DMS53 treated with DMSO at 0.1 percent for 48 hours (cell line): ENCODE results near the gene ARMC2.

ENCODE experiments used
- DNase-seq: peaks from one replicate; lab custom pipeline; 2025; ENCODE audit not compliant: unreplicated experiment; lab: John Stamatoyannopoulos, UW

ARMC2 gene

DNA sequence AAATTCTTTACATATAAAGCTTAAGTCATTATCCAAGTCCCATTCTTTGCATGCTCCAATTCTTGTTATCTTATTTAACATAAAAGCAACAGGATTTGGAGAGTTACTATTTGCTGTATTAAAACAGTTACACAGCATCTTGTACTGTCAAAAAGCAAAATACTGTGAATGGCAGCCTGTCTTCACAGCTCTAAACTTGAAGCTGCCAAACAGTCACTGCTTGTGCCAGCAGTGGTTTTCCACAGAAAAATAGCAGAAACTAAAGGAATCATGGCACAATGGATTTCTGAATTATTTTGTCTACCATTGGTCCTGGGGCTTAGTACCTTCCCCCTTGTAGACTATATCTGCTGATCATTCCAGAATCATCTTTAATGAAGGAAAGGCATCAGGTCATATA lies 138.9 kb downstream of the ARMC2 start:
- no peak for DNase-seq

DNA sequence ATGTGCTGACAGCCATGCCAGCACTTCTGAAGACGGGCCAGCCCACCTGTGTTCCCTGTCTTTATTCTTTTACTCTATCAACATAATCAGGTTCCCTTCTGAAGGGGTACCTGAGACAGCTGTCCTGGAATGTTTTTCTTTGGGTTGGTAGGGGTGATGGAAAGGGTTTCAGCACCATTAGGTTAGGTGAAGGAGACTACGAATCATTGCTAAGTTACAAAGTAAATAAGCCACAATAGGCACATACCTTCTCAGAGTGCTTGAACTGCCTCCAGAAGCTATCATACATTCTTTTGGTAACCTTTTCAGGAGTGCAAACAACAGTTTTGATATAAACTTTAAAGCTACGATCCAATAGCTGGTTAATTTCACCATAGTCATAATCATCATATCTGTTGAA lies 140.1 kb downstream of the ARMC2 start:
- DNase-seq, result no peak

DNA sequence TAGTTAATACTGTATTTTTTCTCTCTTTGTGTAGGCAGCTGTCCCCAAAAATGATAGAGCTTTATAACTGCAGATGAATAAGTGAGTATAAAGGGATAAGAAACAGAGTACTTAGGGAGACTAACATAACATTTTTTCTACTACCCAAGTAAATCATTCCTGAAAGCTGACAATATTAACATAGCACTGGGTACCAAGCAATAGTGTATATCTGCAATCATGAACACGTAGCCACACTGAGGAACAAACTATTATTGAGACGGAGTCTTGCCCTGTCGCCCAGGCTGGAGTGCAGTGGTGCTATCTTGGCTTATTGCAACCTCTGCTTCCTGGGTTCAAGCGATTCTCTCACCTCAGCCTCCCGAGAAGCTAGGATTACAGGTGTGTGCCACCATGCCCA lies 140.5 kb downstream of the ARMC2 start:
- DNase-seq, result no peak

DNA sequence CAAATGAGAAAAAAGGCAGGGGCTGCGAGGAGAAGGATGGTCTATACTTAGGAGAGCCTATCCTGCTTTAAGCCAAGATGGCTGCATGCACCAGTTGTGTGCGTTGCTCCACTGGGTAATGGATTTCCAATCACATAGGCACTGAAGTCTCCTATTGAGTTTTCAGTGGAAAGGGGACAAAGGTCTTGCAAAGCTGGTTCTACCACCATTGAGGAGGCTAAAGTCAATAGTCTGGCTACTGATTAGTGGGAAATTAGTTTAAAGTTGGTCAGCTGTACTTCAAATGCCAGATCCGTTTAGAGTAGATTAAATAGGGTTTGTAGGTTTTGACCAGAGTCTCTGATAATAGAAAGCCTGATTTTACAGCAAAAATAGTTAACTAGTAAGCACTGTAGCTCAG lies 141.5 kb downstream of the ARMC2 start:
- no peak for DNase-seq

DNA sequence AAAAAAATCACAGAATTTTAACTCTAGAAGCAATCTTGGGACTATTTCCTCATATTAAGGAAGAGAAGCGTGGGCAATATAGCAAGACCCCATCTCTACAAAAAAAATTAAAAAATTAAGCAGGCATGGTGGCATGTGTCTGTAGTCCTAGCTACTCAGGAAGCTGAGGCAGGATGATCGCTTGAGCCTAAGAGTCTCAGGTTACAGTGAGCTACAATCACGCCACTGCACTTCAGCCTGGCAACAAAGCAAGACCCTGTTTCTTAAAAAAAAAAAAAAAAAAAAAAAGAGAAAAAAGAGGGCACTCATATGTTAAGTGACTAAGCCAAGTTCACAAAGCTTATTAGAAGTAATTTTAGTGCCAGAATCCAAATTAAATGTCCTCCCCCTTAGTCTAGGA lies 145.7 kb downstream of the ARMC2 start:
- no peak for DNase-seq

DNA sequence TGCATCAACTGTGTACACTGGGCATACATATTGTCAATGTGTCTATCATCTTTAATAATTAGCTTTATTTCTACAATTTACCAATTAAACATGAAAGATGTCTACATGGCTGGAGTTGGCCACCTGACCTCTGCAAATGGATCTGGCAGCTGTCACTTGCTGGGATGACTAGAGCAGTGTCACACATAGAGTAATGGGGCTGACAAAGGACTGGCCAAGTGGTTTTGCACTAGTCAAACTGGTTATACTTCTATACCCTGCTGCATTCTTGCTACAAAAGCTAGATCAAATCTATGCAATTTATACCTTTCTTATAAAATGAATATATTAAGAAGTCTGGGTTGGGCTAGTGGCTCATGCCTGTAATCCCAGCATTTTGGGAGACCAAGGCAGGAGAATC lies 147.1 kb downstream of the ARMC2 start:
- peak; percentile 6 for DNase-seq

DNA sequence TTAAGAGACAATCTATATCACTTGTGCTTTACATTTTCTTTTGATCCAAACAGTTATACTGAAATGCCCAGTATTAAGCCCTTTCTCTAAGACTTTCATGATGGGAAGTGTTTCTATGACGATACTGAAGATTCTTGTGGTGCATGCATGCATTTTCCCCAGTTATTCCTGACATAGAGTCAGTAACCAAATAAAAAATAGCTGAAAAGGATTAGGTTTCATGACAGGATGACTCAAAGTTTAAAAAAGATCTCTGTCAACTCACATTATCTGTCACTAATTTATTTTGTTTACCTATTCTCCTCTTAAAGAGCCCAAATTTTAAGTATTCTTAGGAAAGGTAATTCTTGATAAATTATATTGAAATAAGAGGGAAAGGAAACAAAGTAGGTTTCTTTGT lies 148.0 kb downstream of the ARMC2 start:
- no peak for DNase-seq

DNA sequence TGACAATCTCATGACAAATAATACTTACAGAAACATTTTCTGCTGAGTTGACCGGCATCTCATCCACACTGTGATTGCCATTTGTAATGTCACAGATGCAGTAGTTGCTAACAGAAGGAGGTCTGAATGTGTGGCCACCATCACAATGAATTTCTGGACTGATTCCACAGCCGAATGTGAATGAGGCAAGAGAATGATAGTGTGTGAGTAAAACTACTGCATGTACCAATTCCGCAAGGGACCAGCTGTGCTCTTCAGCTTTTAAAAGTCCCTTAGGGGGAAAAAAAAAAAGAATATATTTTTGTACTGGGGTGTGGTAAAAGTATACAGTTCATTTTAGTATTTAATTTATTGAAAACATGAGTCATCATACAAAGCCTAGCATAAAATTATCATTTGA lies 150.3 kb downstream of the ARMC2 start:
- no peak for DNase-seq

DNA sequence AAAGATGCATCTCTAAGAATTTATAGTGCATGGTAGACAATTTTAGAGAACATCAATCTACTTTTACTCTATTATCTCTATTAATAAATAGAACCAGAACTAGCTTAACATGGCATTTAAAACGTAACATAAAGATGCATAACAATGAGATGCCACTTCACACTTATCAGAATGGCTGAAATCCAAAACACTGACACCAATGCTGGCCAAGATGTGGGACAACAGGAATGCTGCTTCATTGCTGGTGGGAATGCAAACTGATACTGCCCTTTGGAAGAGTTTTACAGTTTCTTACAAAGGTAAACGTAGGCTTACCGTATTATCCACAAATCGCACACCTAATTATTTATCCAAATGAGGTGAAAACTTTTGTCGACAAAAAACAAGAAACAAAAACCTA lies 151.2 kb downstream of the ARMC2 start:
- DNase-seq, result no peak

DNA sequence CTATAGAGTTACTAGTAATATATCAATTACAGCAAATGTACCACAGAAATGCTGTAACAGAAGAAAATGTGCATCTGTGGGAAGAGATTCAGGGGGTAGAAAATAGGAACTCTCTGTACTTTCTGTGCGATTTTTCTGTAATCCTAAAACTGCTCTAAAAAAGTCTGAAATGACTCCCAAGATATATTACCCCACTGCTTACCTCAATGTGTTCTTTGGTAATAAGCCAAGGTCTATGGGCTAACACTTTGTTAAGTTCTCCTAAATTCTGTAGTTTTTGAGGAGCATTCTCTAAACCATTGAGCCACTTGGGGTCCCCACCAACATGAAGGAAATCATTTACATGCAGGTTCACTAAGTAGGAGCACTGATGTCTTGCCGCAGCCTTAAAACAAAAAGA lies 152.1 kb downstream of the ARMC2 start:
- no peak for DNase-seq

DNA sequence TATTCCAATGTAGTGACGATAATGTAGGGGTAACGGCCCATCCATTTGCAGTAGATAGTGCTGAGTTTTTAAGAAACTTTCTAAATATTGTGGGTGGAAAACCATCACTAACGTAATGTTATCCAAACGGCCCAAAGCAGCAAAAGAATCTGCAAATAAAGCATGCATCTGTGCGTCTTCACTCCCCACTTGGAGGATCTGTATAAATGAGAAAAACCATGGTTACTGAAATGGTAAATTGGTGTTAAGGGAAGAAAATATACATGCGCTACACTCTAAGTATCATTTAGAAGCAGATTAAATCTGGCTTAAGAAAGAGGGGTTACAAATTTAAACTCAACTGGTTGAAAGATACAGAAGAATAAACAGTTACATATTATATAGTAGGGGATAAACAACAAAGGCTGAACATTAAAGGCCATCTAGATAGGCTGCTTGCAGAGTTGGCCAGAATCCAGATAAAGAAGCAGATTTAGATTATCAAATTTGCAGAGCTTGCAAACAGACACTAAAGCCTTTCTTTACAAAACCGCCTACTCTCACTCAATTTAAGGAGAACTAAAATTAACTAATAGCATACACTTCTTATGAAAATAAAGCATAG lies 153.2 kb downstream of the ARMC2 start:
- DNase-seq, result no peak

DNA sequence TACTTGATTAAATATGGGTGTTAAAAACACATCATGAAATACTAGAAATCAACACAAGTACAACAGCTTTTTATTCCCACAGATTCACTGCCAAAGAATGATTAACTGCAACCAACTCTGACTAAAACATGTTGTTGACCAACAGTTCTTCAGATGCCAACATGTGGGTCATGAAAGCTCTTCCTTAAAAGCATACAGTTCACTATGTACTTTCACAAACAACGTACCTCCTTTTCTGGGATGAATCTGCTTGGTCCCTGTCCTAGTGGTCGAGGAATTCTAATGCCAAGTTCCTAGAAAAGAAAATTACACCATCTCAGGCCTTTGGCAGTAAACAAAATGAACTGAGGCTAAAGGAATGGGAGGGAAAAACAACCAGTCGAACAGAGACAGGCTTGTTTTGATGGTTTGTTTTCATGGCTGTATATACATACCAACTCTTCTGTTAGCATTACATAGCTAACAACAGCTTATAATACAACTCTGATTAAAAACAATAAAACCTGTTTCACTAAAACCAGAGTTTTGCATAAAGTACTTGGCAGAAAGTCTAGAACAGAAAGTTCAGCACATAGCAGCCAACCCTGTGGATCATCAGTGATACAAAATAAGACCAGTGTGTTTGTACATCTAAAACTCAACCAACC lies 154.0 kb downstream of the ARMC2 start:
- no peak for DNase-seq

DNA sequence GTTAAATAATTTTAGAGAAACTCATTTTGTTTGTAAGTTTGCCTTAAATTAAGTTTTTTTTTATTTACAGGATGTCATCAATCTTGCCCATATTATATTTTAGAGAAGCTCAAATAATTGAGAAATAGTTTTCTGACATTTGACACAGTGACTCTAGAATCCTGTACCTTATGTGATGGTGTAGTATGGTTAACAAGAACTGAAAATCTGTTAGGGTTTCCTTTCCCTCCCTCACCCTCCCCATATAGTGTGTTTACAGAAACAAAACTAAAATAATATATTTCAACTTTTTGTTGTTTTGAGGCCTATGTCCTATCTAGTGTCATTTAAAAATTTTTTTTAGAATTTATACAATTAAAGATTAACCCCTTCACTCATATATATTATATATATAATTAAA lies 154.7 kb downstream of the ARMC2 start:
- DNase-seq, result no peak

DNA sequence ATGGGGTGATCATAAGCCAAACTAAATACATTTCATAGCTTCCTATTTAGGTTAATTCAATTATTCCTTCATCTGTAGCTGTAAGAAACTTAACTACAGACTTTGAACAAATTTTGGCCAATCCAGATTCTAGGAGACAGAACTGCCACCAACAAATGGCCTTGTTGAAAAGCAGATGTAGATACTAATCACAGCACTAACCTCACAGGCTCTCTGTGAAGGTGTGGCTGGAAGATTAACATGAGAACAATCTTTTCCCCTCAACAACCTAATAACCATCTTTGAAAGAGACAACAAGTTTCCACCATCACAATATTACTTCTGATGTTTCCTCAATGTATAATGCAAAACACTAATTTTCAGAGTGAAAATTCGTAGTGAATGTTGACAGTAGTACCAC lies 158.6 kb downstream of the ARMC2 start:
- no peak for DNase-seq

DNA sequence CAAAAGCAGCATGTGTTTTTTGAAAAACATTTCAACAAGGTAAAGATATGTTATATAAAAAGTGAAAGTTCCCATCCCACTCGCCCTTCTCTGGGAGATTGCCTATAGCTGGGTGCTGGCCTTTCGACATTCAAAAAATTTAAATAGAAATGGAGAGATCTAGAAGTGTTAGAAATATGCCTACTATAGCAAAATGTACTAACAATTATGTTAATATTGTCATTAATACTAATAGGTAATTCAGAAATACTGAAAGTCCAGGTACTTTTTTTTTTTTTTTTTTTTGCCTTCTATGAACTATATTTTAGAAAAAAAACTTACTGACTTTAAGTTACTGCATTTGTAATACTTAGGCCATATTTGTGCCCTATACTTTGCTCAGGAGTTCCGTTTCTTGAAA lies 159.3 kb downstream of the ARMC2 start:
- DNase-seq, result no peak

DNA sequence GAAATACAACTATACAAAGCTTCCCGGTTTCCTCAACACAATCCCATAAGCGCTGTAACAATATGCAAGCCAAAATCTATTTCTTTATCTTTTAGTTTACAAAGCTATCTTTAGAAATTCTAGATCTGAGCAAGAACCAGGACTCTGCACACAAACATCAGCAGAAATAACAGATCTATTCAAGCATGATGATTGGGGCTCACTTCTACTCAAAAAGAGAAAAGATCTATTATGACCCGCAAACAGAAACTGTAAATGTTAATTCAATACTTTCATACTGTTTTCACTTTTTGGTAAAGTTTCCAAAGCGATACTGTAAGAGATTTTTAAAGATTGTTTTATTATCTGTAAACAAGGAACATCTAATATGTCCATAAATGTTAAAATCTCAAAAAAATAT lies 159.8 kb downstream of the ARMC2 start:
- no peak for DNase-seq

DNA sequence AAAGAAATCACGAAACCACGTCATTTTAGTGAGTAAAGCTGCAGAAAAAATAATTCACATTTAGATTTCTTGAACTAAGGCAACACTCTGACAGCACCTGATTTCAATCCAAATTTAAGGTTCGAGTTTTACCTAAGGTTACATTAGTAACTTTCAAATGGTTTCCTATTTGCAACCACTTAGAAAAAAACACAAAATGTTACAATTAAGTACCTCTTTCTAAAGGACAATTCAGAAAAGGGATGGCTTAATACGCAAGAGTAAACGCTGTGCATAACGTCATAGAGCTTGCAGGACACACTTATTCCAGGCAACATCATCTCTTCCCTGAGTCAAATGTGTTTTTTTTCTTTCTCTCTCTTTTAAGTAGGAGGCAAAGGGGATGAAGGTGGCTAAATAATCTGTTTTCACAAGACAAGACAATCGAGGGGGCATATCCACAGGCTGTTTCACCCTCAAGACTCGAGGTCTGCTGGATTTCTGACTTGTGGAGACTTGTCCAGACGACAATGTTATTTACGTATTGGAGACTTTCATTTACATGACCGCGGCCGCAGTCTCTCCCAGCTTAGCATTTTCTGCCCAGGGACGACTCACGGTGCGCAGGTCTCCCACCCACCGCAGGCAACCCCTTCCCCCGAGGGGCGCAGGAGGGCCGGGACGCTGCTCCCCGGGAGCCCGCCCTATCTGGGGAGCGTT lies 160.5 kb downstream of the ARMC2 start:
- peak; percentile 38 for DNase-seq

DNA sequence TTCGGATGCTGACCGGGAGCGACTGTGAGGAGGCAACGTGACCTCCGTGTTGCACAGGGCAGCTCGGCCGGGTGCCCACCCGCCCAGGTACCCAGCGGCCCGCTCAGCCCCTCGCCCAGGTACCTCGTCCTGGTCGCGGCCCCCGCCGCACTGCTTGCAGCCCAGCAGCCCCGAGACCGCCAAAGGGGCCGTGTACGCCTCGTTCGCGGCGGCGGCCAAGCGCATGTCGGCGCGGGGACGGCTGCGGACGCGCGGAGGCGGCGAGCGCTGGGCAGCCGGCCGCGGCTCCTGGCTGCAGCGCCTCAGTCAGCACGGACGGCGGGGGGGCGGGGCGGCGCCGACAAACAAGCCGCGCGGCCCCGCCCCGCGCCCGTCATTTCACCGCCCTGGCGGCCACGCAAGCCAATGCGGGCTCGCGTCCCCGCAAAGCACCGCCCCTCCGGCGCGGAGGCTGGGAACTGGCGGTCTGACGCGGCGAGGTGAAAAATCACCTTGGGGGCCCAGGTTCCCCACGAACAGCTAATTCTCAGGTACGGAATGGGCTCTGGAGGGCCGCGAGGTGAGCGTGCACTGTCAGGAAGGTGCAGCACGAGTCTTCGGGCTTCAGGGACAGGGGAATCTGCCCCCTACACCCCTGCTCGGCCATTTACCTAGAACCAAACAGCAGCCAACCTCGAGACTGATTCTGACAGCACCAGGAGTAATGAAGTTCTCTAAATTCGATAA lies 161.2 kb downstream of the ARMC2 start:
- peak; percentile 42 for DNase-seq

DNA sequence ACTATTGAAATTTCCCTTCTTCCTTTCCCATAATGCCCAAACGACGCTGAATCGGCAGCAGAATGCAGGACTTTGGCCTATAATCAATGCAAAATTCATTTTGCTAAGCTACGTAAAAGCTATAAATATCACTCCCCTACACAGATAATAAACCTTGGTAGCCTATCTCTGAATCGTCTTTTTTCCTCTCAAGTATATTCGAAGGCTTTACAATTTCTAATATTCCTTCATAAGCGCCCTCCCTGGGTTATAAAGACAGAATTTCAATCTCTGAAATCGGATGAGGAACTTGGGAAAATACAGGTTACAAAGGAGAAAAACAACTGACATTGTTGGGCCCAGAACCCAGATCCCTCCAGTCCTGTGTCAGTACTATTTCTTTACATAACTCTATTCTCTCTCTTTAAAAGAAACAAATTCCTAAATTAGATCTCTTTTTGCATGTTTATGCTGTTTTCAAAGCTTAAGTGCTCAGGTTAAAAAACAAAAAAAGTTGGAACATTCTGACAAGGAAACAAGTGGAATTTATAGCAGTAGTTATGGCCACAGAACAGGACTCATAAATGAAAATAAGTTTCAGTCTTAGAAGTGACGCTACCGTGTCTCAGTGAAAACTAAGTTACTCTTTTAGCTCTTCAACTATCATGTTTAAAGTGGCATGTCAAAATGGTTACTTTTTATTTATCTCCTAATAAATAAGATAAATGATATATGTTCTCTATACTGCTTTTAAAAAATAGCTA lies 161.9 kb downstream of the ARMC2 start:
- no peak for DNase-seq

DNA sequence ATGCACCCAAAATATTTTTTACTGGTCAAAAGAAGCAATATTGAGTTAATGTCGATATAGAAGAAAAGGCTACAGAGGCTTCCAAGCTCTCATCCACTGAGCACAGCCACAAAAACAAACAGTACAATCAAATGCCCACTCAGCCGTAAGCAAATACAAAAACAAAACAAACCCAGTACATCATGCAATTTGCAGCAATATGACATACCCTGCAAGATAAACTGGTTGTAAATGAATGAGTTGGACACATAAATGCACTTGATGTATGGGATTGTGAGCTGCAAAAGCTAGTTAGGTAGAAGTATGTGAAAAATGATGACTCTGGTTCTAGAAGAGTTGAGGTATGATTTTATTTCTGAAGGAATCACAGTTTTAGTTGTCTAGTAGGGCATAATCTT lies 162.5 kb downstream of the ARMC2 start:
- DNase-seq, result peak; percentile 60

DNA sequence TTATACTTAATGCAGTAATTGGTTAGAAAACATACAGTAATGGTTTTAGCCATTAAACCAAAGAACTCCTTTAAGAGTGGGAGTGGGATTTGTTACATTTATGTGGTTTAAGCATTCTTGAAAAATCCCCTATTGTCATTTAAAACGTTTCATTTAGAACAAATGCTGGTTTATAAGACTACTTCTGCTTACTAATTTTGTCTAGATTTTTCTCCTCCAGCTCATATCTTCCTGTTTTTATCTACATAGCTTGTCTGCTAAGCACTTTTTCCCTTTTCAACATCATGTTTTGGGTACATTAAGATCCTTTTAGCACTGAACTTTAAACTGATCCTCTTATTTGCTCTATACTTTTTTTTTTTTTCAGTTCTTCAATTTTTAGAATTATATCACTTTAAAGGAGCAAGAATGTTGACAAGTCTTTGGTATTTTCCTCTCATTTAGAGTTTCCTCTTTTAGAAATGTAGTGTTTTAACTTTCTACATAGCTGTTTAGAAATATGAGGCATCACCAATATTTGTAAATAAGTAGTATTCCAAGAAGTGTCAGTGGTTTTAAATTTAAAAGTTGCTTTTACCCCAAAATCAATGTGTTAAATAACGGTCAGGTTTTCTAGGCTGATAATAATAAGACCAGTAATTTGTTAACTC lies 165.6 kb downstream of the ARMC2 start:
- DNase-seq, result no peak
